HL-60/S4 (cell line): ENCODE data around the gene GORASP2.
"Not testable (repeated sequence)": the region's sequence is repeated elsewhere in the genome, so short reads cannot be mapped to it uniquely, and the experiment has no call there.

Experiments
- in situ Hi-C: fragments of 300-500 bp; cut with MboI; formaldehyde crosslinking; loops from 2 replicates; pipeline ENCODE4 v1.14.3; 2022; ENCODE audit warnings: low sequenced_read_pairs

Gene GORASP2

DNA sequence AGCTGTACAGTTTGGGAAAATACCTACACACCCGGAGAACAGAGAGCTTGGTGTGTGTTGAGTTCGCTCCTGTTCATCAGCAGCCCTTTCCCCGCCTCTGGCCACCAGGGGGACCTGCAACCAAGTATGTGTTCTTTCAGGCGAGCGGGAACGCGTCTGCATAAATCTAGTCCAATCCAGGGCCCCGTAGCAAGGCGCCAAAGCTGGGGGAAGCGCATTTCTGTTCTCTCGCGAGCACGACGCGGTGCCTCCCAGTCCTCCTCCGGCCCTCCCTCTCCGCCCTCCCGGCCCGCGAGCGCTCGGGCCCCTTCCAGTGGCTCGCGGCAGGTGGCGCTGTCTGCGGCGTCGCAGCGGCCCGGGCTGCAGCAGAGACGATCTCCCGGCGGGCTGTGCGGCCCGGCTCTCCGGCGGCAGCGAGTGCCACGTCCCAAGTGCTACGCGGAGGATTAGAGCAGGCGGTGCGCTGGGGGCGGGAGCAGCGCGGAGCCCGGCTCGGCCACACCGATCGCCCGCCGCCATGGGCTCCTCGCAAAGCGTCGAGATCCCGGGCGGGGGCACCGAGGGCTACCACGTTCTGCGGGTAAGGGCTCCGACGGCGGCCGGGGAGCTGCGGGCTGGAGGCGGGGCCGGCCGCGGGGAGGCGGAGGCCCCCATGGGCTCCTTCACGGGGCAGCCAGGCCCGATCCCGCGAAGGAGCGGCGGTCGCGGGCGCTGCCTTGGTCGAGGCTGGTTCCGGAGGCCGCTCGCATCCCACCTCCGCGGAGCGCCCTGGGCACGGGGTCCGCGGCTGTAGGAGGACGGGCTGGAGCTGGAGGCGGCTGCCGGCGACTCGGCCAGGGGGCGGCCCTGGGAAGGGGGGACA lies at the start of gene GORASP2:
GORASP2 (plus strand) TSS at position 430 of the 862 bp plus-strand sequence; CDS start at position 518, 88 bp downstream.
- in situ Hi-C loops = no loop called here

- in situ Hi-C loops = no loop called here
Observed at GRCh38 chr2:170881840-170882239, 47.2 kb upstream of the GORASP2 start.

GRCh38 chr2:170882758-170883157 lies 46.3 kb upstream of the GORASP2 start:
- in situ Hi-C loops = no loop called here

GRCh38 chr2:170883683-170884082 lies 45.4 kb upstream of the GORASP2 start:
- in situ Hi-C loops = no loop called here

DNA sequence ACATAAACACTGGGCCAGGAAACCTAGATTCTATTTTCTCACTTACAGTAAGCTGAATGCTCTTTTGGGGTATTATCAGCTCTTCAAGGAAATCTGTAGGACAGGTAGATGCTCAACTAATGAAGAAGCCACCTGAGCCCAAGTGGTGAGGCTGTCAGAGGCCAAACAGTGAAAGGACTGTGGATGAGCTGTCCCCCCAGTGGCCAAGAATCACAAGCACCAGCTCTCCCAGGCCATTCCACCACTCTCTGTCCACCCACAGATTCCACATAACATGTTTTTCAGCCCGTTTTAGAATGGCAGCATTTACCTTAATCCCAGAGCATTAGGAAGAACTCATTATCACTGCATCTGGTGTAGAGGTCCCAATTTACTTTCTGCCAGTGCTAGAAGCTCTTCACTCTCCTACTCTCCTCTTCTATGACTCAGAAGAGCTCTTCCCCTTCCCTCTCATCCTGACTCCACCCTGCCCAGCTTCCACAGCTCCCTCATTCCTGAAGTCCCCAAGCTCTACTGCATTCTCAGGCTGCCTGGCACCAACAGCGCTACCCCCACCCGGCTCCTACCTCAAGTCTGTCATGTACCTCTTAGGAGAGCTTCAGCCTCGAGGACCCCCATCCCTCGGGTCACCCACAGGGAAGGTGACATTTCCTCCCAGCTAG lies 43.8 kb upstream of the GORASP2 start:
- in situ Hi-C loops = no loop called here

DNA sequence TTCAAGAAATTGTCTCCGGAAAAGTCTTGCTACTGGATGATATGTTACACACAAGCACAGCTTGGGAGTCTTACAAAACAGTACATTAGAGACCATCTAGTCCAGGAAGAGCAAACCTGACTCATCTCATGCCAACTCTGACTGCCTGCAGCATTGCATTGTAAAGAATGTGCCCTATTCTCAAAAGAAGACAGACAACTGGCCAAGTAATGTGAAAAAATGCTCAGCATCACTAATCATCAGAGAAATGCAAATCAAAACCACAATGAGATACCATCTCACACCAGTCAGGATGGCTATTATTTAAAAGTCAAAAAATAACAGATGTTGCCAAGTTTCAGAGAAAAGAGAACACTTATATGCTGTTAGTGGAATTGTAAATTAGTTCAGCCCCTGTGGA lies 42.7 kb upstream of the GORASP2 start:
- in situ Hi-C loops = no loop called here

GRCh38 chr2:170887496-170887895 lies 41.6 kb upstream of the GORASP2 start:
- in situ Hi-C loops = no loop called here

GRCh38 chr2:170887896-170888295 lies 41.2 kb upstream of the GORASP2 start:
- in situ Hi-C loops = no loop called here

DNA sequence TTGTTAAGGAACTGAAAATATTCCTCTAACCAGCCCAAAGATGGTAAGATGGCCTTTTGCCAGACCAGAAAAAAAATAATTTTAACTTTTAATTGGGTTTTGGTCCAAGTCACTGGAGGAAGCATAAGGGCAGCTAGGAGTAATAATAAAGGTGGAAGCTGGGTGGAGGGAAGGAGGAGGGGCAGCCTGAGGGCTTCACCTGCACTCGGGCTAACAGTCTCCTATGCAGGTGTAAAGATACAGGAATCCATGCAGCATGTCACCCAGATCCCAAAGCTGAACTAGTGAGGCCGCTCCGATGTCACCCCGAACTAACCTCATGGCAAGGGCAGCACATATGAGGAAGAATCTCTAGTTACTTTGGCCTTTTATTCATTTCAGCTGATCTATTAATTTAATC lies 37.2 kb upstream of the GORASP2 start:
- in situ Hi-C loops = no loop called here

- in situ Hi-C loops = no loop called here
Observed at GRCh38 chr2:170892391-170892951, 36.6 kb upstream of the GORASP2 start.

DNA sequence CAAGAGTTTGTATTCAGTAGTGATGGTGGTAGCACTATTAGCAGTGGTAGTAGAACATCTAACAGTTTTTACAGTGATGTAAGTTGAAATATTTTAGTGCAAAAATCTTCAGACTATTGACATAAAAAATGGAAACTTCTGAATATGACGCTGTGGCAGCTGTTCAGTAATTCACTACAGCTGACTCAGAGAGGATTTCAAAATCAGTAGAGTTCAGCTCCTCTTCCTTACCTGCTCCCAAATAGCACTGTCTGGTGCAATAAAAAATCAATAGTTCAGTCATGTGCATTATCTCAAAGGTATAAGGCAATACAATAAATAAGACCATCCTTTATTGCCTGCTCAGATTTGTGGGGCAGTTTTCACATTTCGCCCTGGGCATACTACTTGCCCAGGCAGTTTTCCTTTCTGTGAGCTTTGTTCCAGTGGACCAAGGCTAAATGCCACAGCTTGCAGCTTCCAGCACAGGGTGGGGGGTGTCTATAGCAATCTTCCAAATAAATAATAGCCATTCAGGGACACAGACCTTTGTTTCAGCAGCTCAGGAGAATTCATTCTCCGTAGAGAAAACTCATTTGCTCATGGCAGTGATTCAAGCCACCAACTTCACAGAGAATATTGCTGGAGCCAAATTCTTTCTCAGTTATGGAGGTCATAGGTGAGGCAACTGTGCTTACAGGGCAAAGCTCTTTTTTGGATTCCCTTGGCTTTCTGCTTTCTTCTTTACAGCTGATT lies 33.9 kb upstream of the GORASP2 start:
- in situ Hi-C loops = no loop called here

GRCh38 chr2:170896622-170897021 lies 32.4 kb upstream of the GORASP2 start:
- in situ Hi-C loops = no loop called here

DNA sequence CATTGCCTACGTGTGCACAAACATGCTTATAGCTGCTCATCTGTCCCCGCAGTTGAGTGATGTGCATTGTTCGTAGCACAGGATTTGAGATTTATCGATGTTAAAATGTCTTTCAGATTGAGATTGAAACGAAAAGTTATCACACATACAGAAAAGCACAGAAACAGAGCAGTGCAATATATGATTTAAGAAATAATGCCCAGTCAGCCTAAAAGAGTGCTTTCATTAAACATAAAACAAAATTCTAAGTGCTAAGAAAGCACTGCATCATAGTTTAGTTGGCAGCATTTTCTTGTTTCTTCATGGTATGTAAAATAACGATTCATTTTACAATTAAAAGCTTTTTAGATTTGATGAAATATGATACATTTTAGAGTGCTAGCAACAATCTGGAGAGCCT lies 31.9 kb upstream of the GORASP2 start:
- in situ Hi-C loops = no loop called here

- in situ Hi-C loops = no loop called here
Observed at GRCh38 chr2:170905864-170906263, 23.2 kb upstream of the GORASP2 start.

GRCh38 chr2:170911314-170911889 lies 17.7 kb upstream of the GORASP2 start:
- in situ Hi-C loops = no loop called here

GRCh38 chr2:170914994-170915666 lies 13.9 kb upstream of the GORASP2 start:
- in situ Hi-C loops = not testable (repeated sequence)

DNA sequence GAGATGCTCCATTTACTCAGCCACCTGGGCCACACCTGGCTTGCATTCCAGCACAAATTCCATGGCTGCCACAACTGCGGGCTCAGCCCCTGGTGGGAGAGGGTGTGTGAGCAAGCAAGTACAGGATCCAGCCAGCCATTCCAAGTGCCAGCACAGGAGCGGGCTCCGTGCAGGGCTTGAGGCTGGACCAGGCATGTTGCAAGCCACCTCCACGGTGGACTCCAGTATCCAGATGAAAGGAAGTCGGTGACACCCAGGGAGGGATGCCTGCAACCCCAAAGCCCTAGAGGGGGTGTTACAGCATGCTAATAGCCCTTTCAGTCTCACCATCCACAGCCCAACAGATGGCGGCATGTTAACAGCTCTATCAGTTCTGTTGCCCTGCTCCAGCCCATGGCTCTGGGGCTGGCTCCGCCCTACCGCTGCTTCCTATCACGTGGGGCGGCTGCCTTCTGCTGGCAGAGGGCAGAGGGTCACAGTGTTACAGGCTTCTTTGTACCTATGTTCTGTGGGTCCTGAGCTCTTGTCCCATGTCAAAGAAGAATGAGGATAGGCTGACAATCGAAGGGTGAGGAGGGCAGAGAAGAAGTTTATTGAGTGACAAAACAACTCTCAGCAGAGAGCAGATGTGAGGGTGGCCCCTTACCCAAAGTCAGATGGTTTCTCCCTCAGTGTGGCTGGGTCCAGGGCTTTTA lies 11.7 kb upstream of the GORASP2 start:
- in situ Hi-C loops = no loop called here

- in situ Hi-C loops = no loop called here
Observed at GRCh38 chr2:170917957-170918356, 11.1 kb upstream of the GORASP2 start.

GRCh38 chr2:170921873-170922272 lies 7.2 kb upstream of the GORASP2 start:
- in situ Hi-C loops = not testable (repeated sequence)
